K562 (cell line): ENCODE data around the gene RIMS3. TPM values are rescaled to one million over a fixed set of nuclear protein-coding genes. Genes with fewer than 3 reads are reported as not detected.
A peak's percentile ranks its signal among the peaks of the same experiment; 100 is the strongest.

Experiments used
- ATAC-seq: fragments of 200-7000 bp; cut with Tn5 transposase; 3 replicates; pipeline ENCODE4 v1.9.1; 2020; ENCODE audit warnings: moderate library complexity
- BruUV-seq: library from RNA; stranded (reverse); fragments of 400-500 nt; replicated peaks from 2 replicates; lab custom pipeline; 2021; lab: Mats Ljungman, UMichigan
- CTCF ChIA-PET: fragments of 300-600 bp; formaldehyde crosslinking; extraction: SDS; loops from one replicate; lab custom pipeline; 2021; ENCODE audit warnings: low intra/inter-chr PET ratio; lab: Yijun Ruan, JAX
- POLR2A ChIA-PET: fragments of 300-600, 350-650 bp; sonication (Branson Sonifier 250); formaldehyde crosslinking; extraction: SDS; loops from one replicate; lab custom pipeline; 2021; ENCODE audit warnings: antibody characterized with exemption, inconsistent platforms; lab: Yijun Ruan, JAX
- DNase-seq, 4 experiments: peaks; one replicate each; pipeline versions ENCODE4 v3.0.0 to v3.0.0-alpha.2; 2011 to 2018; ENCODE audit warnings: low spot score in 3 of 4, mixed read lengths in 3 of 4; ENCODE audit errors: extremely low read depth in 1 of 4
- FAIRE-seq: peaks from 2 replicates; lab custom pipeline; 2011; peaks lifted over from hg19 to GRCh38; lab: Jason Lieb, UNC
- H2AFZ ChIP-seq: 2 replicates; pipeline ENCODE4 v1.6.0; 2011; ENCODE audit warnings: low read depth, low read length, control low read depth, inconsistent platforms
- H3K27ac ChIP-seq: fragments of 200-600 bp; 3 replicates; pipeline ENCODE4 v1.8.0; 2011; ENCODE audit warnings: low read depth, mild to moderate bottlenecking, control low read depth, inconsistent platforms, low read length, moderate library complexity, mixed read lengths; ENCODE audit errors: extremely low read depth
- H3K27me3 ChIP-seq, 2 experiments: fragments of 300-600 bp in 1 of 2; 2 replicates in 1 of 2; 3 replicates in 1 of 2; pipeline versions ENCODE4 v1.6.0 to v1.8.0; 2011; ENCODE audit warnings: inconsistent platforms in 2 of 2, low read length in 2 of 2, mild to moderate bottlenecking in 1 of 2, mixed read lengths in 1 of 2, moderate library complexity in 1 of 2; ENCODE audit not compliant: control insufficient read depth in 2 of 2, insufficient read depth in 2 of 2
- H3K36me3 ChIP-seq: fragments of 300-600 bp; 3 replicates; pipeline ENCODE4 v1.8.0; 2011; ENCODE audit warnings: mild to moderate bottlenecking, low read length, inconsistent platforms; ENCODE audit not compliant: control insufficient read depth, insufficient read depth
- H3K4me1 ChIP-seq, 2 experiments: fragments of 200-600 bp in 1 of 2; replicated peaks in 1 of 2; 2 replicates in 1 of 2; 3 replicates in 1 of 2; pipeline versions ENCODE4 v1.5.1 to v1.8.0; 2011; ENCODE audit warnings: inconsistent platforms in 2 of 2, low read length in 2 of 2, mild to moderate bottlenecking in 1 of 2, mixed read lengths in 1 of 2, moderate library complexity in 1 of 2; ENCODE audit not compliant: control insufficient read depth in 2 of 2, insufficient read depth in 2 of 2
- H3K4me2 ChIP-seq: 2 replicates; pipeline ENCODE4 v1.6.1; 2011; ENCODE audit warnings: low read length, control low read depth, inconsistent platforms, mixed read lengths; ENCODE audit not compliant: insufficient read depth
- H3K4me3 ChIP-seq: fragments of 200-600 bp; sonication (generic), shearing (Covaris generic); 2 replicates; pipeline ENCODE4 v1.5.1; 2016; ENCODE audit warnings: control low read depth, inconsistent platforms
- H3K79me2 ChIP-seq: fragments of 200-600 bp; 3 replicates; pipeline ENCODE4 v1.8.0; 2011; ENCODE audit warnings: low read length, inconsistent platforms; ENCODE audit not compliant: control insufficient read depth, insufficient read depth
- H3K9ac ChIP-seq, 2 experiments: 2 replicates each; pipeline versions ENCODE4 v1.6.0 to v1.6.1; 2011; ENCODE audit warnings: low read depth in 2 of 2, low read length in 2 of 2, control low read depth in 1 of 2, inconsistent platforms in 1 of 2, mild to moderate bottlenecking in 1 of 2, mixed read lengths in 1 of 2; ENCODE audit not compliant: insufficient read depth in 1 of 2
- H3K9me1 ChIP-seq: one replicate; pipeline ENCODE4 v1.6.0; 2011; ENCODE audit warnings: inconsistent platforms, mild to moderate bottlenecking, low read length, moderate library complexity; ENCODE audit not compliant: control insufficient read depth, insufficient read depth
- H3K9me3 ChIP-seq: replicated peaks from 2 replicates; pipeline ENCODE4 v1.5.1; 2011; ENCODE audit warnings: low read depth, low read length, inconsistent platforms; ENCODE audit not compliant: control insufficient read depth, insufficient read depth
- H4K20me1 ChIP-seq: replicated peaks from 2 replicates; pipeline ENCODE4 v1.6.1; 2011; ENCODE audit warnings: low read length, inconsistent platforms, mixed read lengths; ENCODE audit not compliant: control insufficient read depth, insufficient read depth
- CEBPB ChIP-seq: fragments of 450-650 bp; IDR thresholded peaks from 2 replicates; pipeline ENCODE4 v1.6.1; 2016; ENCODE audit warnings: missing genetic modification characterization, missing compliant biosample characterization
- CHD2 ChIP-seq: IDR thresholded peaks from 2 replicates; pipeline ENCODE4 v1.6.1; 2011; ENCODE audit warnings: low read depth, low read length
- ELF1 ChIP-seq: fragments of 200-800 bp; sonication (Bioruptor generic); IDR thresholded peaks from 2 replicates; pipeline ENCODE4 v1.6.1; 2016; ENCODE audit warnings: missing genetic modification characterization, missing compliant biosample characterization
- MXI1 ChIP-seq: IDR thresholded peaks from 2 replicates; pipeline ENCODE4 v1.6.1; 2011; ENCODE audit warnings: low read depth, mild to moderate bottlenecking, improper control_type of control experiment, low read length
- NELFE ChIP-seq: IDR thresholded peaks from 2 replicates; pipeline ENCODE4 v1.6.1; 2011; ENCODE audit warnings: mild to moderate bottlenecking; ENCODE audit not compliant: insufficient read depth, insufficient read length
- RCOR1 ChIP-seq, 2 experiments: IDR thresholded peaks; 2 replicates each; pipeline ENCODE4 v1.6.1; 2012; ENCODE audit warnings: low read depth in 2 of 2, low read length in 2 of 2, borderline replicate concordance in 1 of 2, improper control_type of control experiment in 1 of 2
- SNRNP70 ChIP-seq: fragments of 200-400 bp; formaldehyde crosslinking; optimal IDR thresholded peaks from 2 replicates; pipeline ENCODE3; 2017; ENCODE audit warnings: low read depth, low read length
- USF1 ChIP-seq: sonication (generic); formaldehyde crosslinking; IDR thresholded peaks from 2 replicates; pipeline ENCODE4 v1.9.0; 2022; ENCODE audit warnings: mild to moderate bottlenecking, missing genetic modification reagents
- ZFP36 ChIP-seq: fragments of 150-350 bp; IDR thresholded peaks from 2 replicates; pipeline ENCODE4 v1.6.1; 2018; ENCODE audit warnings: low read length, low read depth; ENCODE audit not compliant: partially characterized antibody
- ZNF124 ChIP-seq: sonication (generic); formaldehyde crosslinking; IDR thresholded peaks from 2 replicates; pipeline ENCODE4 v1.8.1; 2022; ENCODE audit warnings: missing genetic modification reagents
- ZNF175 ChIP-seq: fragments of 200-800 bp; sonication (Bioruptor generic); IDR thresholded peaks from 2 replicates; pipeline ENCODE4 v1.6.1; 2016; ENCODE audit warnings: low read depth, mild to moderate bottlenecking, missing genetic modification characterization, missing compliant biosample characterization
- ZNF584 ChIP-seq: fragments of 200-800 bp; sonication (Bioruptor generic); IDR thresholded peaks from 2 replicates; pipeline ENCODE4 v1.6.1; 2016; ENCODE audit warnings: low read depth, mild to moderate bottlenecking, missing genetic modification characterization, missing compliant biosample characterization
- WGBS: fragments of 100-300 bp; shearing (Covaris generic); methylation state at CpG from one replicate; pipeline ENCODE4 v1.1.6; 2016; ENCODE audit warnings: low coverage, mixed read lengths; ENCODE audit not compliant: insufficient coverage; ENCODE audit errors: missing lambda C conversion rate; 5-methylcytosine and 5-hydroxymethylcytosine counted together
- in situ Hi-C: fragments of 300-500 bp; cut with MboI; formaldehyde crosslinking; loops from 4 replicates; pipeline ENCODE4 v1.15.0; 2018; ENCODE audit warnings: inconsistent platforms, mixed read lengths
- intact Hi-C: fragments of 100-400 bp; cut with micrococcal nuclease; formaldehyde crosslinking; loops from 2 replicates; pipeline ENCODE4 v1.14.2; 2022
- polyA plus RNA-seq, 8 experiments: library from polyadenylated mRNA; depleted of rRNA in 4 of 8; stranded (reverse) in 5 of 8; unstranded in 3 of 8; fragments of >200 nt; fragmentation: Nextera tagmentation in 2 of 8; fragmentation: Illumina TruSeq in 1 of 8; extraction: Ambion mirVana in 2 of 8; extraction: Trizol in 1 of 8; gene quantifications; 2 replicates each; pipeline versions ENCODE4 v1.2.1 to v1.2.3, GENCODE V29; 2011 to 2014; ENCODE audit warnings: inconsistent platforms in 1 of 8, missing spikeins in 1 of 8
- total RNA-seq, 7 experiments: library from RNA; depleted of rRNA in 6 of 7; stranded (reverse); fragments of >200 nt in 6 of 7; fragmentation: Illumina TruSeq in 2 of 7; extraction: Trizol in 2 of 7; gene quantifications; 2 replicates each; pipeline versions ENCODE4 v1.2.1 to v1.2.3, GENCODE V29; 2011 to 2021; ENCODE audit warnings: low replicate concordance in 1 of 7

RIMS3 gene
- total and polyA plus RNA-seq, 9 of the 15 experiments (the other 6 are each of a cell fraction or from before 2014, with no cell fraction given) = 0.06 to 1.2 (median 0.59) TPM

- in situ Hi-C loops = no loop called here
- no peak for DNase-seq
- Histone ChIP-seq H3K4me2 (no peak overlapping the region), H3K9me1 (no peaks in the 10 kb centered on the region), H3K9ac (no peak overlapping the region), H3K4me1 (no peaks in the 10 kb centered on the region; a peak in 1 of 5 replicates), H3K27me3 (peaks cover 22 to 23% of the 10 kb centered on the region in 2 experiments; a peak in 4 of 5 replicates), H3K79me2 (no peaks in the 10 kb centered on the region), H3K4me3 (no peak overlapping the region), H3K9me3 (no peaks in the 10 kb centered on the region), H4K20me1 (no peaks in the 10 kb centered on the region; the same call in 1 of the 2 replicates), H3K27ac (no peak overlapping the region), H3K36me3 (no peaks in the 10 kb centered on the region), H2AFZ (no peak overlapping the region)
- no peak for ATAC-seq
- intact Hi-C loops = no loop called here
- BruUV-seq = no TSS peak
- 6% methylated on average over 6 of the region's 6 CpGs for WGBS
- TF ChIP-seq ZNF584 (CRISPR knock-in tag) (peak; percentile 31; the same call in 1 of the 2 replicates), CHD2 (peak; percentile 80), RCOR1 (IDR thresholded peaks at IDR 0.05; ENCODE audit: borderline replicate concordance in 1 of 2, low read depth in 2 of 2, low read length in 2 of 2) (no peak)
- no peak for FAIRE-seq
- ChIA-PET CTCF (no interaction called here), POLR2A (no interaction called here)
Measured at GRCh38 chr1:40583980-40584379, 81.5 kb downstream of the RIMS3 start.

- no TSS peak for BruUV-seq
- no peak for FAIRE-seq
- H3K27ac ChIP-seq = no peak overlapping the region
- TF ChIP-seq ELF1 (tag) (no peak), MXI1 (no peak), NELFE (no peak), CHD2 (no peak), USF1 (CRISPR knock-in tag) (no peak), CEBPB (no peak), ZNF175 (no peak), ZNF124 (CRISPR knock-in tag) (no peak), SNRNP70 (no peak), ZFP36 (no peak)
- POLR2A ChIA-PET = interaction anchor here (0.5 kb wide), 1 partner anchor 652 kb away, joined by 3 read pairs; no protein-coding TSS in a partner anchor
- H2AFZ ChIP-seq = no peak overlapping the region
- in situ Hi-C loops = no loop called here
- 10% methylated on average over 2 of the region's 2 CpGs for WGBS
- CTCF ChIA-PET = no interaction called here
- no peaks in the 10 kb centered on the region for H3K9me1 ChIP-seq
- no peak overlapping the region for H3K9ac ChIP-seq
- no peaks in the 10 kb centered on the region; a peak in 1 of 5 replicates for H3K4me1 ChIP-seq
- H3K36me3 ChIP-seq = no peaks in the 10 kb centered on the region
- no peak overlapping the region for H3K4me2 ChIP-seq
- no peak for ATAC-seq
- DNase-seq = no peak
- H3K4me3 ChIP-seq = no peak overlapping the region
- H4K20me1 ChIP-seq = no peaks in the 10 kb centered on the region
- H3K27me3 ChIP-seq = peaks cover 17 to 21% of the 10 kb centered on the region in 2 experiments; a peak in 4 of 5 replicates
- H3K9me3 ChIP-seq = no peaks in the 10 kb centered on the region
- intact Hi-C loops = no loop called here
- no peaks in the 10 kb centered on the region for H3K79me2 ChIP-seq
Measured at GRCh38 chr1:40582116-40582515, 83.4 kb downstream of the RIMS3 start.
